Embryonic facial prominence (tissue), 1 donor: ENCODE measurements around the gene TCEANC.

Source experiments
- DNase-seq: peaks from one replicate; pipeline ENCODE4 v3.0.0-alpha.2; 2016; ENCODE audit errors: extremely low spot score

The TCEANC gene

GRCh38 chrX:13691841-13692371, 39.0 kb downstream of the TCEANC start:
- no peak for DNase-seq

GRCh38 chrX:13692771-13693231, 39.9 kb downstream of the TCEANC start:
- no peak for DNase-seq

- DNase-seq, result no peak
These were observed 40.5 kb downstream of the TCEANC start for GRCh38 chrX:13693341-13693961.

- DNase-seq, result no peak
These were observed 41.4 kb downstream of the TCEANC start for GRCh38 chrX:13694359-13694758.

DNA sequence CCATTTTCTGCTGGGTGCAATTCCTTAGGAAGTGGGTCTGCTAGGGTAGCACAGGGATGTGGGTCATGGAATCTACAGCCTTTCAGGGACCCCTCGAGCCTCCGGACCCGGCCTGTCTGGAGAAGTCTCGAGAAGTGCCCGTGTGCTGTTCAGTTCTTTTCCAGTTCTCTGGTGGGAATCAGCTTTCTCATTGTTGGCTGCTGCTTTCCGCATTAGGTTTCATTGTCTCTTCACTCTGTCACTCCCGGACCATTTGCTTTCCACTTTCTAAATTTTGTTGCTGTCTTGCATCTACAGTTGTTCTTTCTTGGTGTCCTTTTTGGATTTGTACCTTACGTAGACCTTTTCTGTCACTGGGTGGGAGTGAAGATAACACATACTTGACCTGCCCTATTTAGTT, 42.0 kb downstream of the TCEANC start:
- DNase-seq, result no peak

- DNase-seq, result no peak
These were observed 42.7 kb downstream of the TCEANC start for GRCh38 chrX:13695601-13696115.

GRCh38 chrX:13697455-13697854, 44.5 kb downstream of the TCEANC start:
- no peak for DNase-seq

- no peak for DNase-seq
These were observed 45.0 kb downstream of the TCEANC start for GRCh38 chrX:13697976-13698375.

DNA sequence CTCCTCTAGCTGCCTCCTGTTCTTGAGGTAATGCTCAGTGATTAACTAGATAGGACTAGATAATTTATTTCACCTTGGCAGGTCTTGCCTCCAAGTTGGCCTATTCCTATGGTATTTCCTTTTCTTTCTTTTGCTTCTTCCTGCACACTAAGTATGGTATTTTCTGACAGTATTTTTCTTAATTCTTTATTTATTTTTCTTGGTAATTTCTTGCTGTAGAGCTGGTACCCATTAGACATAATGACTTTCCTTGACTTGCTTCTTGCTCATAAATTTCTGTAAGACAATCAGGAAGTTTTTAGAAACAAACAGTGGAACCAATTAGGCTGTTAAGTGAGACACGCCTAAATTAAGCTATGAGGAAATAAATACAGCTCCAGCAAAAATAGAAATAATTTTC, 45.5 kb downstream of the TCEANC start:
- no peak for DNase-seq

DNA sequence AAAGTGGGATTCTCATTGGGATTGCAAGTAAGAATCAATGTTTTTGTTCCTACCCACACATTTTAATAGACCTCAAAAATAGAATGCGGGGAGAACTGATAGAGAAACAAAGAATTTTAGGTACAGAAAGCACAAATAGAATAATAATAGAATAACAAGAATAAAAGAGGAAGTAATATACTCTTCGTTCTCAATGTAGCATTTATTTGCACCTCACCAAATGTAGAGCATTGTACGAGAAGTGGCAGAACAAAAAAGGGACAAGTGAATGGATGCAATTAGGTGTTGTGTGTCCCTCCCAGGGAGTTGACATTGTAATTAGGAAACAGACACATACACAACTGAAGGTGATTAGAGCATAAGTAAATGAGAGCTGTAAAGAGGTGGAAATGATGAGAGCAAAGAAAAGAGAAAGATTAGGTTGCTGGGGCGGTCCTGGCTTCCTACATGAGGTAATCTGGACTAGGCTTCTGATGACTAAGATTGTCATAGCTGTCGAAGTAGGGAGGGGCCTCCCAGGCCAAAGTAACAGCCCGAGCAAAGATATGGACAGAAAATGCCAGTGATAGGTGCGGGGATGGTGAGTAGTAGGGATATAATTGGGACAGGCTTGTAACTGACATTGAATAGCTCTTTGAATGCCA, 46.4 kb downstream of the TCEANC start:
- no peak for DNase-seq

DNA sequence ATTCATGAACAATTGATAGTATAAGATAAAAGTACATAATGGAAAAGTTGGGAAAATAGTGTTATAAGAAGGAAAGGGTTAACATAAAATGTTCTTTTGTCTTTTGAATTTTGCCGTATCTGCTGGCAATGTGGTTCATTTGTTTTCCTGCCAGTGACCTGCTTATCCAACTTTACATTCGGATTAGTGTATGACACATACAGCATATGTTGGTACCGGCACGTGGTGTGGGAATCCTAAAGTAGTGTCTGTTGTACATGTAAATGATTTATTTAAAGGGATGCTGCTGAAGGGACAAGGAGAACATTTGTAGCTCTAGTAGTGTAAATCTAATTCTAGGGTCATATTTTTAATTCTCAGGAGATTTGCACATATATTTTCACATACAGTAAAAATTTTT, 47.4 kb downstream of the TCEANC start:
- no peak for DNase-seq

DNA sequence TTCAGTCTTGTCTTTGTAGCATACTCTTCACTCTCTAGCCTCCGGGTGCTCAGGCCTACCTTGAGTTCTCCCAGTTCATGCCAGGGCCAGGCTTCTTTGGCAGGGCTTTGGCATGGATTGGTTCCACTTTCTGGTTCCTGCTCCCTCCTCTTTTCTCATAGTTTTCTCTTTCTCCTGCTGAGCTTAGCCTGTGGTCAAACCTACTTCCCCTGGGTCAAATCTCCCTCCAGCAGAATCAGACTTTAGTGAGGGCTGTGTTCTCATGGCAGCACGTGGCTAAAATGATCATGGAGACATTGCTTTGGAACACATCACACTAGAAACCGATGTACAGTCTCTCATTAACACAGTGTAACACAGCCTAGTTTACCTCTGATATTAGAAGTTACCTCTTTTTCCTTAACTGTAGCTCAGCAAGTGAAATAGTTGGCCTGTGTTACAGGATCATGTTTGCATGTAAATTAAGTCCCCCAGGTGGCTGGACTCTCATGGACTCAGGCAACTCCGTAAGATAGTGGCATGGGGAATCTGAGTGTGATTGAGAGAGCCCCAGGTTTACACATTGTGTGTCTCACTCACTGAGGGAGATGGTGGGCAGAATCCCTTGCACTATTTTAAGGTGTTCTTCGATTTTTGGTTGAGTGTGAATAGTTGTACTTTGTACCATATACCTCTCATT, 49.3 kb downstream of the TCEANC start:
- DNase-seq, result no peak

GRCh38 chrX:13703135-13703534, 50.2 kb downstream of the TCEANC start:
- DNase-seq, result no peak

GRCh38 chrX:13703589-13703988, 50.6 kb downstream of the TCEANC start:
- no peak for DNase-seq

GRCh38 chrX:13711141-13711540, 58.2 kb downstream of the TCEANC start:
- no peak for DNase-seq
